Stimulated activated naive CD8-positive, alpha-beta T cell treated with anti-CD3 and anti-CD28 coated beads, Interleukin-15, Interleukin-2, amounts not matched to agents 100 U/mL and 50 U/mL, for 24 hours (primary cell): ENCODE data around the gene SRGAP2C.
"Not testable (repeated sequence)": the region's sequence is repeated elsewhere in the genome, so short reads cannot be mapped to it uniquely, and the experiment has no call there.

Experiments used
- ATAC-seq: fragments of 150-1000 bp; cut with Tn5 transposase; one replicate; pipeline ENCODE4 v1.10.0; 2021
- DNase-seq: peaks from one replicate; pipeline ENCODE4 v3.0.0; 2021

The SRGAP2C gene

GRCh38 chr1:121376986-121377385 is 192.2 kb downstream of the SRGAP2C start:
- DNase-seq, ATAC-seq: not testable (repeated sequence)

- not testable (repeated sequence) for ATAC-seq, DNase-seq
These were observed 194.0 kb downstream of the SRGAP2C start for GRCh38 chr1:121378757-121379156.

GRCh38 chr1:121384754-121385153 is 200.0 kb downstream of the SRGAP2C start:
- not testable (repeated sequence) for ATAC-seq, DNase-seq

GRCh38 chr1:121385162-121385561 is 200.4 kb downstream of the SRGAP2C start:
- not testable (repeated sequence) for DNase-seq

GRCh38 chr1:121385563-121386288 is 201.0 kb downstream of the SRGAP2C start:
- DNase-seq, ATAC-seq: not testable (repeated sequence)

More at GRCh38 chr1:121385162-121385561, 200.4 kb downstream of the SRGAP2C start:
- not testable (repeated sequence) for ATAC-seq

- not testable (repeated sequence) for DNase-seq, ATAC-seq
These were observed 201.7 kb downstream of the SRGAP2C start for GRCh38 chr1:121386319-121386948.

- DNase-seq, result not testable (repeated sequence)
- ATAC-seq, result peak; percentile 49
These were observed 205.3 kb downstream of the SRGAP2C start for GRCh38 chr1:121389895-121390560.

GRCh38 chr1:121392130-121392529 is 207.4 kb downstream of the SRGAP2C start:
- not testable (repeated sequence) for DNase-seq

GRCh38 chr1:121395718-121396201 is 211.0 kb downstream of the SRGAP2C start:
- DNase-seq, ATAC-seq: not testable (repeated sequence)

More at GRCh38 chr1:121392130-121392529, 207.4 kb downstream of the SRGAP2C start:
- not testable (repeated sequence) for ATAC-seq

GRCh38 chr1:121396335-121397081 is 211.7 kb downstream of the SRGAP2C start:
- peak; percentile 32 for DNase-seq

GRCh38 chr1:121397101-121397500 is 212.3 kb downstream of the SRGAP2C start:
- not testable (repeated sequence) for DNase-seq, ATAC-seq

More at GRCh38 chr1:121396335-121397081, 211.7 kb downstream of the SRGAP2C start:
- not testable (repeated sequence) for ATAC-seq

- not testable (repeated sequence) for ATAC-seq, DNase-seq
These were observed 214.4 kb downstream of the SRGAP2C start for GRCh38 chr1:121399193-121399592.

- not testable (repeated sequence) for DNase-seq, ATAC-seq
These were observed 215.3 kb downstream of the SRGAP2C start for GRCh38 chr1:121400108-121400507.

- not testable (repeated sequence) for ATAC-seq, DNase-seq
These were observed 216.0 kb downstream of the SRGAP2C start for GRCh38 chr1:121400541-121401310.

GRCh38 chr1:121401375-121401955 is 216.7 kb downstream of the SRGAP2C start:
- not testable (repeated sequence) for DNase-seq, ATAC-seq

- DNase-seq, ATAC-seq: not testable (repeated sequence)
These were observed 218.5 kb downstream of the SRGAP2C start for GRCh38 chr1:121403254-121403653.

GRCh38 chr1:121408354-121408753 is 223.6 kb downstream of the SRGAP2C start:
- DNase-seq (no peak), ATAC-seq (no peak)

- ATAC-seq (no peak), DNase-seq (no peak)
These were observed 229.0 kb downstream of the SRGAP2C start for GRCh38 chr1:121413821-121414220.

- DNase-seq, result no peak
- no peak for ATAC-seq
These were observed 230.1 kb downstream of the SRGAP2C start for GRCh38 chr1:121414905-121415304.

- ATAC-seq (no peak), DNase-seq (no peak)
These were observed 232.6 kb downstream of the SRGAP2C start for GRCh38 chr1:121417325-121417923.
